Neural progenitor cell (in vitro differentiated cells): ENCODE results near the gene TRPM7. TPM values are rescaled to one million over a fixed set of nuclear protein-coding genes. Genes with fewer than 3 reads are reported as not detected.

Experiments used
- DNase-seq: peaks from one replicate; pipeline ENCODE4 v3.0.0-alpha.2; 2016; ENCODE audit warnings: low spot score
- H2AFZ ChIP-seq: fragments of 200-600 bp; sonication (generic); replicated peaks from 2 replicates; pipeline ENCODE4 v1.6.1; 2016; ENCODE audit warnings: antibody characterized with exemption
- H3F3A ChIP-seq: fragments of 200-600 bp; sonication (generic); 2 replicates; pipeline ENCODE4 v1.6.1; 2016; ENCODE audit warnings: antibody characterized with exemption, low read depth
- H3K27ac ChIP-seq: fragments of 200-600 bp; sonication (generic); 2 replicates; pipeline ENCODE4 v1.5.1; 2016; ENCODE audit warnings: mild to moderate bottlenecking
- H3K27me3 ChIP-seq: fragments of 200-600 bp; sonication (generic); 2 replicates; pipeline ENCODE4 v1.6.1; 2016; ENCODE audit warnings: mild to moderate bottlenecking, moderate library complexity
- H3K36me3 ChIP-seq: fragments of 200-600 bp; sonication (generic); 2 replicates; pipeline ENCODE4 v1.5.1; 2016
- H3K4me1 ChIP-seq: fragments of 200-600 bp; sonication (generic); 2 replicates; pipeline ENCODE4 v1.6.1; 2016; ENCODE audit warnings: mixed run types
- H3K4me2 ChIP-seq: fragments of 200-600 bp; sonication (generic); 2 replicates; pipeline ENCODE4 v1.6.1; 2016
- H3K4me3 ChIP-seq: fragments of 200-600 bp; sonication (generic); 2 replicates; pipeline ENCODE4 v1.5.1; 2016
- H3K79me2 ChIP-seq: fragments of 200-600 bp; sonication (generic); 2 replicates; pipeline ENCODE4 v1.6.1; 2016; ENCODE audit warnings: low read depth
- H3K9ac ChIP-seq: fragments of 200-600 bp; sonication (generic); 2 replicates; pipeline ENCODE4 v1.6.1; 2016
- H3K9me3 ChIP-seq: fragments of 200-600 bp; sonication (generic); 2 replicates; pipeline ENCODE4 v1.5.1; 2016; ENCODE audit warnings: low read depth
- H4K20me1 ChIP-seq: fragments of 200-600 bp; sonication (generic); 2 replicates; pipeline ENCODE4 v1.6.1; 2016; ENCODE audit warnings: low read depth
- H3K27ac Mint-ChIP-seq: 3 replicates; pipeline ENCODE4 v1.8.0; 2021; ENCODE audit warnings: mixed read lengths
- H3K27me3 Mint-ChIP-seq: 2 replicates; pipeline ENCODE4 v1.8.0; 2022; ENCODE audit warnings: low read depth, mild to moderate bottlenecking, inconsistent platforms, moderate library complexity, mixed read lengths; ENCODE audit not compliant: insufficient read depth
- H3K36me3 Mint-ChIP-seq: 3 replicates; pipeline ENCODE4 v1.8.0; 2021; ENCODE audit warnings: mixed read lengths
- H3K4me1 Mint-ChIP-seq: 3 replicates; pipeline ENCODE4 v1.8.0; 2021; ENCODE audit warnings: mixed read lengths
- H3K4me3 Mint-ChIP-seq: 3 replicates; pipeline ENCODE4 v1.8.0; 2021; ENCODE audit warnings: mild to moderate bottlenecking, moderate library complexity, mixed read lengths
- H3K9me3 Mint-ChIP-seq: 3 replicates; pipeline ENCODE4 v1.8.0; 2020; ENCODE audit warnings: mixed read lengths
- CTCF ChIP-seq: fragments of 200-600 bp; sonication (generic); IDR thresholded peaks from 2 replicates; pipeline ENCODE4 v1.5.1; 2017; ENCODE audit warnings: antibody characterized with exemption, mild to moderate bottlenecking
- EZH2 ChIP-seq: fragments of 200-600 bp; sonication (generic); IDR thresholded peaks from 2 replicates; pipeline ENCODE4 v1.6.1; 2017; ENCODE audit warnings: antibody characterized with exemption, mild to moderate bottlenecking, moderate library complexity
- EZH2phosphoT487 ChIP-seq: fragments of 200-600 bp; sonication (generic); IDR thresholded peaks from 2 replicates; pipeline ENCODE4 v1.6.1; 2017; ENCODE audit warnings: antibody characterized with exemption
- total RNA-seq: library from RNA; depleted of rRNA; stranded (reverse); fragments of >200 nt; gene quantifications from 2 replicates; pipeline ENCODE4 v1.2.3, GENCODE V29; 2015; ENCODE audit warnings: low replicate concordance

Gene TRPM7
- total RNA-seq, 1 donor from 2014 or later: 62.3 TPM

GRCh38 chr15:50628421-50628820, 58.2 kb downstream of the TRPM7 start:
- Histone ChIP-seq H3K4me1 (no peaks in the 10 kb centered on the region), H3F3A (no peaks in the 10 kb centered on the region), H3K79me2 (no peaks in the 10 kb centered on the region), H3K36me3 (peaks cover 18% of the 10 kb centered on the region), H3K27me3 (no peaks in the 10 kb centered on the region), H2AFZ (no peak overlapping the region), H3K9me3 (no peaks in the 10 kb centered on the region), H3K4me2 (no peak overlapping the region), H4K20me1 (no peaks in the 10 kb centered on the region), H3K27ac (no peak overlapping the region), H3K9ac (no peak overlapping the region), H3K4me3 (no peak overlapping the region)
- H3K4me3 Mint-ChIP-seq: no peak overlapping the region
- H3K4me1 Mint-ChIP-seq: no peaks in the 10 kb centered on the region
- no peak for TF ChIP-seq CTCF
- no peak for TF ChIP-seq EZH2phosphoT487
- TF ChIP-seq EZH2: no peak
- H3K27me3 Mint-ChIP-seq: no peaks in the 10 kb centered on the region
- no peak for DNase-seq
- H3K36me3 Mint-ChIP-seq: peaks cover 12% of the 10 kb centered on the region
- no peaks in the 10 kb centered on the region for H3K9me3 Mint-ChIP-seq
- no peak overlapping the region for H3K27ac Mint-ChIP-seq

GRCh38 chr15:50627351-50628055, 59.1 kb downstream of the TRPM7 start:
- Histone ChIP-seq H3K4me2 (no peak overlapping the region), H3K4me1 (no peaks in the 10 kb centered on the region), H2AFZ (no peak overlapping the region), H4K20me1 (no peaks in the 10 kb centered on the region), H3K27ac (no peak overlapping the region), H3K27me3 (no peaks in the 10 kb centered on the region), H3F3A (no peaks in the 10 kb centered on the region), H3K79me2 (no peaks in the 10 kb centered on the region), H3K9me3 (no peaks in the 10 kb centered on the region), H3K9ac (no peak overlapping the region), H3K36me3 (peaks cover 13% of the 10 kb centered on the region), H3K4me3 (no peak overlapping the region)
- H3K27ac Mint-ChIP-seq: no peak overlapping the region
- peaks cover 12% of the 10 kb centered on the region for H3K36me3 Mint-ChIP-seq
- no peaks in the 10 kb centered on the region for H3K4me1 Mint-ChIP-seq
- H3K27me3 Mint-ChIP-seq: no peaks in the 10 kb centered on the region
- H3K9me3 Mint-ChIP-seq: no peaks in the 10 kb centered on the region
- TF ChIP-seq EZH2 (no peak), CTCF (no peak), EZH2phosphoT487 (no peak)
- no peak overlapping the region for H3K4me3 Mint-ChIP-seq
- DNase-seq: no peak

GRCh38 chr15:50624616-50625168, 61.9 kb downstream of the TRPM7 start:
- Mint-ChIP-seq H3K36me3 (peaks cover 10% of the 10 kb centered on the region), H3K27me3 (no peaks in the 10 kb centered on the region), H3K4me1 (no peaks in the 10 kb centered on the region), H3K9me3 (no peaks in the 10 kb centered on the region), H3K27ac (no peak overlapping the region), H3K4me3 (no peak overlapping the region)
- H3K79me2 ChIP-seq: no peaks in the 10 kb centered on the region
- H3K4me1 ChIP-seq: no peaks in the 10 kb centered on the region
- no peak overlapping the region for H3K4me3 ChIP-seq
- no peaks in the 10 kb centered on the region for H4K20me1 ChIP-seq
- DNase-seq: no peak
- no peak overlapping the region for H2AFZ ChIP-seq
- H3K9ac ChIP-seq: no peak overlapping the region
- H3K9me3 ChIP-seq: no peaks in the 10 kb centered on the region
- H3F3A ChIP-seq: no peaks in the 10 kb centered on the region
- H3K27ac ChIP-seq: no peak overlapping the region
- H3K27me3 ChIP-seq: no peaks in the 10 kb centered on the region
- no peak overlapping the region for H3K4me2 ChIP-seq
- H3K36me3 ChIP-seq: peaks cover 5% of the 10 kb centered on the region
- TF ChIP-seq EZH2phosphoT487 (no peak), EZH2 (no peak), CTCF (no peak)
